ENCODE measurements around the gene MATK. TPM values are rescaled to one million over a fixed set of nuclear protein-coding genes. Genes with fewer than 3 reads are reported as not detected.

Gene MATK
- total RNA-seq, 3 donors from 2014 or later, result 1.8 to 5.6 (median 5.2) TPM

DNA sequence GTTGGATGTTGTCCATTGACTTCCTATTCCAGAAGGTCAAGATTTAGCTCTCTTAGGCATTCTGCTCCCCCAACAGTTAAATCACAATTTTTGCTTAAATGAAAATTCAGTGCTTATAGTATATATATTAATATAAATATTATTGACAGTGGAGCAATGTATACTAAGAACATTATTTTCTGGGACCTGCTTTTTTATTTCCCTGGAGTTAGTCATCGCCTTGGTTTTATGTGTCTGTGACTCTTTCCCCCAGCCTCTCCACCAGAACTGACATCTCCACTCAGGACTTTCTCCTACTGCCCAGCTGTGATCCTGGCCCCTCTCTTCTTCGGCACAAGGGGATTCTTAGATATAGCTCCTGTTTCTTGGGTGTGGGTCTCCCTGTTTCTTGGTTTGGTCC is 10.2 kb upstream of the MATK start:
- TF ChIP-seq POLR2AphosphoS5 (IDR thresholded peaks at IDR 0.05) (no peak), POLR2A (IDR thresholded peaks at IDR 0.05) (no peak)
- TF ChIP-seq, protein P1, sequence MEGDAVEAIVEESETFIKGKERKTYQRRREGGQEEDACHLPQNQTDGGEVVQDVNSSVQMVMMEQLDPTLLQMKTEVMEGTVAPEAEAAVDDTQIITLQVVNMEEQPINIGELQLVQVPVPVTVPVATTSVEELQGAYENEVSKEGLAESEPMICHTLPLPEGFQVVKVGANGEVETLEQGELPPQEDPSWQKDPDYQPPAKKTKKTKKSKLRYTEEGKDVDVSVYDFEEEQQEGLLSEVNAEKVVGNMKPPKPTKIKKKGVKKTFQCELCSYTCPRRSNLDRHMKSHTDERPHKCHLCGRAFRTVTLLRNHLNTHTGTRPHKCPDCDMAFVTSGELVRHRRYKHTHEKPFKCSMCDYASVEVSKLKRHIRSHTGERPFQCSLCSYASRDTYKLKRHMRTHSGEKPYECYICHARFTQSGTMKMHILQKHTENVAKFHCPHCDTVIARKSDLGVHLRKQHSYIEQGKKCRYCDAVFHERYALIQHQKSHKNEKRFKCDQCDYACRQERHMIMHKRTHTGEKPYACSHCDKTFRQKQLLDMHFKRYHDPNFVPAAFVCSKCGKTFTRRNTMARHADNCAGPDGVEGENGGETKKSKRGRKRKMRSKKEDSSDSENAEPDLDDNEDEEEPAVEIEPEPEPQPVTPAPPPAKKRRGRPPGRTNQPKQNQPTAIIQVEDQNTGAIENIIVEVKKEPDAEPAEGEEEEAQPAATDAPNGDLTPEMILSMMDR (IDR thresholded peaks at IDR 0.05), result no peak
- intact Hi-C loops (cut with DNase I; ENCODE audit: low total_unique reads), result no loop called here
- Histone ChIP-seq H3K9me3 (peaks cover 0 to 7% of the 10 kb centered on the region in 2 donors), H3K27me3 (peaks cover 0 to 12% of the 10 kb centered on the region in 2 donors), H3K27ac (no peak overlapping the region), H3K4me3 (no peak overlapping the region), H3K4me1 (no peaks in the 10 kb centered on the region), H3K36me3 (no peaks in the 10 kb centered on the region)
- DNase-seq (ENCODE audit: low spot score in 2 of 2), result no peak

GRCh38 chr19:3793799-3794198 is 7.6 kb upstream of the MATK start:
- Histone ChIP-seq H3K4me3 (no peak overlapping the region), H3K4me1 (no peaks in the 10 kb centered on the region), H3K27me3 (no peaks in the 10 kb centered on the region), H3K27ac (no peak overlapping the region), H3K36me3 (no peaks in the 10 kb centered on the region), H3K9me3 (peaks cover 0 to 7% of the 10 kb centered on the region in 2 donors)
- DNase-seq (ENCODE audit: low spot score in 2 of 2), result no peak
- TF ChIP-seq POLR2A (IDR thresholded peaks at IDR 0.05) (no peak), POLR2AphosphoS5 (IDR thresholded peaks at IDR 0.05) (no peak)
- TF ChIP-seq, protein P1 (IDR thresholded peaks at IDR 0.05), result no peak
- intact Hi-C loops (cut with DNase I; ENCODE audit: low total_unique reads), result no loop called here

DNA sequence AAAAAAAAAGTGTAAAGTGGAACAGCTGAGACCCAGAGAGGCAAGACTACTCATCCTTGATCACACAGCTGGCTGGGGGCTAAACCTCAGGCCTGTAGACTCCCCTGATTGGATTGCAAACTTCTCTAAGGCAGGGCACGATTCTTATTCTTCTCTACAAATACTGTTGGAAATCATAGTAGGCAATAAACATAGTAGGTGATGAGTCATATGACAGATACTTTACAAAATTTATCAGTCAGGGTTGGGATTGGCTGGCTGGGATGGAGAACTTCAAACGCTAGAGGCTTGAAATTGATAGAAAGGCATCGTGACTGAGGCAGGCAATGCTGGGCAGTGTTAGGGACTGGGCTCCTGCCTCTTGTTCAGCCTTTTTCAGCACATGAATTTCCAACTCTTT is 5.9 kb upstream of the MATK start:
- no peaks in the 10 kb centered on the region for H3K4me1 ChIP-seq
- H3K4me3 ChIP-seq, result no peak overlapping the region
- peaks cover 0 to 7% of the 10 kb centered on the region in 2 donors for H3K9me3 ChIP-seq
- no peak overlapping the region for H3K27ac ChIP-seq
- intact Hi-C loops (cut with DNase I; ENCODE audit: low total_unique reads), result no loop called here
- H3K27me3 ChIP-seq, result no peaks in the 10 kb centered on the region
- no peak for TF ChIP-seq POLR2A (IDR thresholded peaks at IDR 0.05)
- H3K36me3 ChIP-seq, result no peaks in the 10 kb centered on the region
- no peak for DNase-seq (ENCODE audit: low spot score in 2 of 2)

GRCh38 chr19:3790941-3791340 is 4.8 kb upstream of the MATK start:
- H3K4me3 ChIP-seq, result no peak overlapping the region
- TF ChIP-seq, protein P1 (IDR thresholded peaks at IDR 0.05), result no peak
- no peak for TF ChIP-seq POLR2AphosphoS5 (IDR thresholded peaks at IDR 0.05)
- no peak for TF ChIP-seq POLR2A (IDR thresholded peaks at IDR 0.05)
- H3K4me1 ChIP-seq, result no peaks in the 10 kb centered on the region
- no peaks in the 10 kb centered on the region for H3K36me3 ChIP-seq
- H3K9me3 ChIP-seq, result no peaks in the 10 kb centered on the region
- H3K27ac ChIP-seq, result no peak overlapping the region
- no peak for DNase-seq (ENCODE audit: low spot score in 2 of 2)
- intact Hi-C loops (cut with DNase I; ENCODE audit: low total_unique reads), result no loop called here
- peaks cover 0 to 9% of the 10 kb centered on the region in 2 donors for H3K27me3 ChIP-seq

DNA sequence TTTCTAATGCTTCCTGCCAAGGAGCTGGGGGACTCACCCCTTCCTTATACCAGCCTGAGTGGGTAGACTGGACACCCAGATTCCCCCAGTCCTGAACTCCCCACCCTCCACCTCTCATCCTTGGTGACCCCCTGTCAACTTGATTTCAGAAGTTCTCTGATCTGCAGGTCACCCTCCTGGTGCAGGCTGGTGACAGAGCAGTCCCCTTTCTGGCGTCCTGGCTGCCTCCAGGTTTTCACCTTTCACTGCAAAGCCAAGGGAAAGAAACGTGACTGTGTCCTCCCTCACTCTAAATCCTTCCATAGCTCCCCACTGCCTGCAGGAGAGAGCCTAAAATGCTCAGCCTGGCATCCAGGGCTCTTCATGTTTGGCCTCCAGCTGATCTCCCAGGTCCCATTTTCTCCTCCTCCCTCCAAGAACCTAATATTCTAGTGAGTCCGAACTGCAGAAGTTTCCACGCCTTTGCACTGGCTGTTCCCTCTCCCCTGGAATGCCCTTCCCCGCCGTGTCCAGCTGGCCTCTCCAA is 4.1 kb upstream of the MATK start:
- no peaks in the 10 kb centered on the region for H3K4me1 ChIP-seq
- intact Hi-C loops (cut with DNase I; ENCODE audit: low total_unique reads), result no loop called here
- no peaks in the 10 kb centered on the region for H3K9me3 ChIP-seq
- H3K27me3 ChIP-seq, result peaks cover 0 to 15% of the 10 kb centered on the region in 2 donors
- DNase-seq (ENCODE audit: low spot score in 2 of 2), result no peak
- H3K4me3 ChIP-seq, result no peak overlapping the region
- no peaks in the 10 kb centered on the region for H3K36me3 ChIP-seq
- H3K27ac ChIP-seq, result no peak overlapping the region
- TF ChIP-seq, protein P1 (IDR thresholded peaks at IDR 0.05), result no peak
- TF ChIP-seq POLR2AphosphoS5 (IDR thresholded peaks at IDR 0.05) (no peak), POLR2A (IDR thresholded peaks at IDR 0.05) (no peak)
